Lower leg skin (tissue), 4 donors: ENCODE measurements around the gene OGFR. TPM values are rescaled to one million over a fixed set of nuclear protein-coding genes. Genes with fewer than 3 reads are reported as not detected.

Experiments used
- DNase-seq, 2 donors: peaks; one replicate each; pipeline ENCODE4 v3.0.0-alpha.2; 2019; ENCODE audit warnings: low spot score in 2 of 2
- H3K4me3 ChIP-seq: fragments of 200-600 bp; sonication (generic); 2 replicates; pipeline ENCODE4 v1.5.1; 2017; ENCODE audit warnings: mild to moderate bottlenecking, low read depth; ENCODE audit not compliant: poor library complexity, severe bottlenecking
- CTCF ChIP-seq, 3 donors: fragments of 450-650 bp; IDR thresholded peaks; one replicate each; pipeline ENCODE4 v1.5.1; 2016; ENCODE audit warnings: antibody characterized with exemption in 3 of 3, mild to moderate bottlenecking in 3 of 3, moderate library complexity in 2 of 3
- POLR2A ChIP-seq, 2 donors: fragments of 450-650 bp; IDR thresholded peaks; one replicate each; pipeline ENCODE4 v1.6.1; 2016 to 2017; ENCODE audit warnings: antibody characterized with exemption in 2 of 2, mild to moderate bottlenecking in 1 of 2, moderate library complexity in 1 of 2
- WGBS, 2 donors: methylation state at CpG; one replicate each; pipeline ENCODE4 v1.1.5; 2018; 5-methylcytosine and 5-hydroxymethylcytosine counted together
- intact Hi-C: fragments of 100-400 bp; cut with DNase I; formaldehyde crosslinking; loops from one replicate; pipeline ENCODE4 v1.15.0; 2023; ENCODE audit warnings: low total_unique reads
- total RNA-seq, 4 donors: library from RNA; depleted of rRNA; stranded (reverse); fragments of >200 nt; gene quantifications; one replicate each; pipeline ENCODE4 v1.1.0, GENCODE V29; 2016

The OGFR gene
- total RNA-seq, 4 donors from 2014 or later: 50.3 to 76.9 (median 58.5) TPM

- intact Hi-C loops: no loop called here
- 53 to 60% methylated on average over 16 of the region's 16 CpGs for WGBS, 2 donors
- DNase-seq: no peak
- TF ChIP-seq CTCF (IDR thresholded peaks at IDR 0.05) (no peak), POLR2A (IDR thresholded peaks at IDR 0.05) (no peak)
- H3K4me3 ChIP-seq: no peak overlapping the region
Measured at GRCh38 chr20:62766716-62767115, 37.9 kb upstream of the OGFR start.

- DNase-seq: no peak
- TF ChIP-seq POLR2A (IDR thresholded peaks at IDR 0.05) (no peak), CTCF (IDR thresholded peaks at IDR 0.05) (no peak)
- 66 to 84% methylated on average over 8 of the region's 8 CpGs for WGBS, 2 donors
- intact Hi-C loops: no loop called here
- H3K4me3 ChIP-seq: no peak overlapping the region
Measured at GRCh38 chr20:62768234-62768546, 36.4 kb upstream of the OGFR start.

- 29 to 32% methylated on average over 17 to 20 of the region's 21 CpGs for WGBS, 2 donors
- intact Hi-C loops: no loop called here
- no peak for DNase-seq
- peak in 1 of 3 donors; percentile 30 for TF ChIP-seq CTCF (IDR thresholded peaks at IDR 0.05)
- TF ChIP-seq POLR2A (IDR thresholded peaks at IDR 0.05): no peak
- H3K4me3 ChIP-seq: no peak overlapping the region
Measured at GRCh38 chr20:62768551-62769287, 35.9 kb upstream of the OGFR start.

GRCh38 chr20:62769346-62770071 is 35.1 kb upstream of the OGFR start:
- intact Hi-C loops: no loop called here
- H3K4me3 ChIP-seq: no peak overlapping the region
- TF ChIP-seq POLR2A (IDR thresholded peaks at IDR 0.05): no peak
- TF ChIP-seq CTCF (IDR thresholded peaks at IDR 0.05): no peak
- 89 to 91% methylated on average over 10 to 14 of the region's 16 CpGs for WGBS, 2 donors
- no peak for DNase-seq

- intact Hi-C loops: no loop called here
- no peak for TF ChIP-seq POLR2A (IDR thresholded peaks at IDR 0.05)
- TF ChIP-seq CTCF (IDR thresholded peaks at IDR 0.05): no peak
- no peak overlapping the region for H3K4me3 ChIP-seq
- no peak for DNase-seq
- WGBS, 2 donors: 84 to 88% methylated on average over 19 to 20 of the region's 20 CpGs
Measured at GRCh38 chr20:62770111-62770910, 34.3 kb upstream of the OGFR start.
